ENCODE measurements around the gene SPEM3. TPM values are rescaled to one million over a fixed set of nuclear protein-coding genes. Genes with fewer than 3 reads are reported as not detected.

The SPEM3 gene
- total and polyA plus RNA-seq, 10 of the 15 experiments (the other 5 are each of a cell fraction or from before 2014, with no cell fraction given) = not detected

GRCh38 chr17:7384489-7385081 lies 44.1 kb upstream of the SPEM3 start (continued):
- TF ChIP-seq USF1 (IDR thresholded peaks at IDR 0.05; ENCODE audit: borderline replicate concordance, extremely low read length, insufficient read depth, low read depth, low read length) = no peak

DNA sequence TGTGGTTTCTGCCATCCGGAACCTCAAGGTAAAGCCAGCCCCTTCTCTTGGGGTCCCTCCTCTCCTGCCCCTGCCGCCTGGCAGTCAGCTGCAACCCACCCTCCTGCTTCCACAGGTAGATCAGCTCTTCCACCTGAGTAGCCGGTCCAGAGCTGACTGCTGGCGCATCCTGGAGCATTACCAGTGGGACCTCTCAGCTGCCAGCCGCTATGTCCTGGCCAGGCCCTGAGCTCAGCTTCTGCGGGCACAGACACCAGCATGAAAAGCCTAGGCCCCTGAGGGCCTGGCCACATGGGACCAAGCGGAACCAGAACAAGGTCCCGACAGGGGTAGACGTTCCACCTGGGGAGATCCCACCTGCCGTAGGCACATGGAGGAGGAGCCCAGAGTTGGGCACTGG lies 39.8 kb upstream of the SPEM3 start:
- no peak overlapping the region for H2AFZ ChIP-seq (ENCODE audit: control insufficient read depth, low read depth, low read length)
- intact Hi-C loops (cut with micrococcal nuclease; ENCODE audit: unreplicated experiment) = no loop called here
- SMC1A ChIA-PET (ENCODE audit: uncharacterized antibody, unreplicated experiment) = no interaction called here
- CTCF ChIA-PET = interaction anchor here (0.7 kb wide), 1 partner anchor 684 kb away, joined by 3 read pairs; no protein-coding TSS in a partner anchor
- BruUV-seq (replicated peaks) = no TSS peak
- H3K4me3 ChIP-seq = no peak overlapping the region
- 93% methylated on average over 10 of the region's 10 CpGs for WGBS (ENCODE audit: insufficient coverage, insufficient replicate concordance, low lambda C conversion rate, missing lambda C conversion rate)
- H3K36me3 ChIP-seq (ENCODE audit: control insufficient read depth in 2 of 2, insufficient read depth in 2 of 2, low read length in 1 of 2) = no peaks in the 10 kb centered on the region
- H3K9ac ChIP-seq (ENCODE audit: control insufficient read depth, insufficient read depth, low read length) = no peak overlapping the region
- peaks cover 3% of the 10 kb centered on the region; the same call in 1 of the 2 replicates for H3K4me1 ChIP-seq (ENCODE audit: control insufficient read depth, insufficient read depth, low read length)
- TF ChIP-seq HDAC6 (IDR thresholded peaks at IDR 0.05; ENCODE audit: unreplicated experiment) = no peak
- TF ChIP-seq KAT2A (conservative IDR thresholded peaks at IDR 0.05; ENCODE audit: control insufficient read depth, low read depth, low read length) = no peak
- TF ChIP-seq CBFB (IDR thresholded peaks at IDR 0.05; ENCODE audit: low read depth) = no peak
- no peak for TF ChIP-seq NBN (IDR thresholded peaks at IDR 0.05)
- no peak for TF ChIP-seq MLLT1 (IDR thresholded peaks at IDR 0.05)
- FAIRE-seq (no peak), ATAC-seq (no peak), DNase-seq (ENCODE audit: low read depth, low spot score) (no peak)
- H3K79me2 ChIP-seq (ENCODE audit: control insufficient read depth, insufficient read depth, low read length) = peaks cover 2% of the 10 kb centered on the region
- RAD21 ChIA-PET (ENCODE audit: unreplicated experiment) = no interaction called here
- H4K20me1 ChIP-seq (ENCODE audit: control insufficient read depth, insufficient read depth) = no peaks in the 10 kb centered on the region
- no peaks in the 10 kb centered on the region for H3K27me3 ChIP-seq (replicated peaks in 1 of 2; ENCODE audit: control insufficient read depth in 2 of 2, insufficient read depth in 2 of 2, low read length in 1 of 2)
- POLR2A ChIA-PET = no interaction called here
- H3K9me3 ChIP-seq (replicated peaks; ENCODE audit: control insufficient read depth, insufficient read depth, low read length) = no peaks in the 10 kb centered on the region
- in situ Hi-C loops (cut with MboI) = no loop called here
- no peak overlapping the region for H3K27ac ChIP-seq (ENCODE audit: control insufficient read depth, insufficient read depth)
- no peak overlapping the region for H3K4me2 ChIP-seq (ENCODE audit: control insufficient read depth, insufficient read depth)

All from GM12878 (cell line).